AG09319 (cell line): Measurements from ENCODE around the gene KRTAP12-2.

Experiments
- DNase-seq: peaks from one replicate; pipeline ENCODE4 v3.0.0-alpha.2; 2010; ENCODE audit warnings: low read depth; ENCODE audit errors: extremely low read depth
- CTCF ChIP-seq: IDR thresholded peaks from 2 replicates; pipeline ENCODE4 v1.5.1; 2011; ENCODE audit warnings: low read depth, mild to moderate bottlenecking, inconsistent platforms, low read length, moderate library complexity

KRTAP12-2 gene

GRCh38 chr21:44666401-44667320 is at the start of gene KRTAP12-2:
KRTAP12-2 (minus strand) TSS chr21:44666927; CDS start chr21:44666886, 41 bp downstream.
- no peak for TF ChIP-seq CTCF
- DNase-seq, result no peak

GRCh38 chr21:44714905-44715304 is 48.2 kb upstream of the KRTAP12-2 start:
- TF ChIP-seq CTCF, result no peak

GRCh38 chr21:44713846-44714245 is 47.1 kb upstream of the KRTAP12-2 start:
- DNase-seq, result no peak
- no peak for TF ChIP-seq CTCF

More at GRCh38 chr21:44714905-44715304, 48.2 kb upstream of the KRTAP12-2 start:
- DNase-seq, result no peak

- no peak for TF ChIP-seq CTCF
- DNase-seq, result no peak
Observed at GRCh38 chr21:44713130-44713529, 46.4 kb upstream of the KRTAP12-2 start.

GRCh38 chr21:44712203-44713028 is 45.7 kb upstream of the KRTAP12-2 start:
- TF ChIP-seq CTCF, result no peak
- no peak for DNase-seq

- no peak for DNase-seq
- no peak for TF ChIP-seq CTCF
Observed at GRCh38 chr21:44711327-44712202, 44.8 kb upstream of the KRTAP12-2 start, which contains the start of gene TSPEAR. TSPEAR (minus strand) TSS chr21:44711572; CDS start chr21:44711514, 58 bp downstream.
